PC-3 (cell line): ENCODE results near the gene SLC12A8. TPM values are rescaled to one million over a fixed set of nuclear protein-coding genes. Genes with fewer than 3 reads are reported as not detected.

Source experiments
- ATAC-seq: fragments of 200-7000 bp; cut with Tn5 transposase; 2 replicates; pipeline ENCODE4 v1.9.1; 2020; ENCODE audit warnings: mild to moderate bottlenecking, moderate library complexity
- BruUV-seq: library from RNA; stranded (reverse); fragments of 400-500 nt; replicated peaks from 2 replicates; lab custom pipeline; 2021; lab: Mats Ljungman, UMichigan
- CTCF ChIA-PET: fragments of 300-600 bp; sonication (Branson Sonifier 250); formaldehyde crosslinking; loops from one replicate; lab custom pipeline; 2022; ENCODE audit warnings: antibody characterized with exemption; lab: Charles Lee
- POLR2A ChIA-PET: fragments of 300-600 bp; sonication (Branson Sonifier 250); formaldehyde crosslinking; loops from one replicate; lab custom pipeline; 2022; ENCODE audit warnings: antibody characterized with exemption; ENCODE audit not compliant: unreplicated experiment; lab: Charles Lee
- DNase-seq: peaks from one replicate; pipeline ENCODE4 v3.0.0-alpha.2; 2015
- H2AFZ ChIP-seq: fragments of 300-600 bp; sonication (generic); 2 replicates; pipeline ENCODE4 v1.6.0; 2016; ENCODE audit warnings: antibody characterized with exemption, low read length
- H3F3A ChIP-seq: fragments of 300-600 bp; sonication (generic); one replicate; pipeline ENCODE4 v1.6.0; 2017; ENCODE audit warnings: antibody characterized with exemption, low read length, control low read depth, mild to moderate bottlenecking; ENCODE audit not compliant: unreplicated experiment
- H3K27ac ChIP-seq: fragments of 300-600 bp; sonication (generic); 2 replicates; pipeline ENCODE4 v1.5.1; 2016; ENCODE audit warnings: mild to moderate bottlenecking, low read length
- H3K27me3 ChIP-seq: fragments of 300-600 bp; sonication (generic); 2 replicates; pipeline ENCODE4 v1.6.1; 2016; ENCODE audit warnings: low read length, mixed read lengths
- H3K36me3 ChIP-seq: fragments of 300-600 bp; sonication (generic); 2 replicates; pipeline ENCODE4 v1.6.1; 2016; ENCODE audit warnings: low read depth, mixed run types, low read length, mixed read lengths
- H3K4me1 ChIP-seq: fragments of 300-600 bp; sonication (generic); 2 replicates; pipeline ENCODE4 v1.5.1; 2016; ENCODE audit warnings: low read length; ENCODE audit not compliant: insufficient read depth
- H3K4me2 ChIP-seq: fragments of 300-600 bp; sonication (generic); 2 replicates; pipeline ENCODE4 v1.6.0; 2016; ENCODE audit warnings: low read length
- H3K4me3 ChIP-seq: fragments of 300-600 bp; sonication (generic); 2 replicates; pipeline ENCODE4 v1.5.1; 2016; ENCODE audit warnings: mild to moderate bottlenecking, low read length, mixed read lengths
- H3K79me2 ChIP-seq: fragments of 300-600 bp; sonication (generic); 2 replicates; pipeline ENCODE4 v1.6.1; 2017; ENCODE audit warnings: low read length, mixed read lengths
- H3K9ac ChIP-seq: fragments of 300-600 bp; sonication (generic); 2 replicates; pipeline ENCODE4 v1.6.0; 2016; ENCODE audit warnings: mild to moderate bottlenecking, low read length
- H3K9me2 ChIP-seq: fragments of 300-600 bp; sonication (generic); replicated peaks from 2 replicates; pipeline ENCODE4 v1.6.1; 2016; ENCODE audit warnings: mixed run types, low read length, mixed read lengths
- H3K9me3 ChIP-seq: fragments of 300-600 bp; sonication (generic); 2 replicates; pipeline ENCODE4 v1.6.1; 2016; ENCODE audit warnings: low read length, mixed read lengths
- H4K20me1 ChIP-seq: fragments of 300-600 bp; sonication (generic); 2 replicates; pipeline ENCODE4 v1.6.1; 2016; ENCODE audit warnings: low read length, mixed read lengths
- EZH2 ChIP-seq: fragments of 300-600 bp; sonication (generic); IDR thresholded peaks from one replicate; pipeline ENCODE4 v1.6.1; 2017; ENCODE audit warnings: antibody characterized with exemption, mild to moderate bottlenecking, low read length; ENCODE audit not compliant: unreplicated experiment
- EZH2phosphoT487 ChIP-seq: fragments of 300-600 bp; sonication (generic); IDR thresholded peaks from 2 replicates; pipeline ENCODE4 v1.6.1; 2018; ENCODE audit warnings: mild to moderate bottlenecking, antibody characterized with exemption, low read length, borderline replicate concordance
- intact Hi-C: fragments of 100-400 bp; cut with micrococcal nuclease; formaldehyde crosslinking; loops from 2 replicates; pipeline ENCODE4 v1.9.0; 2023
- total RNA-seq: library from RNA; depleted of rRNA; stranded (reverse); fragments of >200 nt; gene quantifications from 2 replicates; pipeline ENCODE4 v1.2.3, GENCODE V29; 2014
- TF ChIP-seq, protein P1 (sequence below): fragments of 300-600 bp; sonication (generic); conservative IDR thresholded peaks from 2 replicates; pipeline ENCODE4 v1.5.1; 2017; ENCODE audit warnings: antibody characterized with exemption, low read depth, mild to moderate bottlenecking, low read length

The SLC12A8 gene
- total RNA-seq, 1 experiment from 2014 or later, result 11.0 TPM

DNA sequence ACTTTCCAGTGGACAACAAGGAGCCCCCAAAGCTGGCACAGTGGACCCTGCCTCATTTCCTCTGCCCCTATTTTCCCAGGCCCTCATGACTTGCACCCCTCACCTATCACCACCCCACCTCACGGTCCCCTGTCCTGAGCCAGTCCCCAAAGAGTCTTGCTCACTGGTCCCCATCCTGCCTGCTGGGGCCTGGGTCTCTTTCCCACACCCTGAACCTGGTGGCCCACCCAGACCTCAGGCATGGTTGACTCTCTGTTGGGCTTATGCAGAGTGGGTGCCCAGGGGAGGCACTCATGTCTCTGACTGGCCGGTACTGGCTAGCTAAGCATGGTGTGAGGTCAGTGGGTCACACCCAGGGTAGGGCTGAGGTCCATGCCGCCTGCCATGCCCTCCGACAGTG, 73.2 kb downstream of the SLC12A8 start:
- H3K27ac ChIP-seq, result no peak overlapping the region
- ChIA-PET POLR2A (no interaction called here), CTCF (no interaction called here)
- H3K4me2 ChIP-seq, result no peak overlapping the region
- peaks cover 6% of the 10 kb centered on the region; the same call in 1 of the 2 replicates for H3K4me1 ChIP-seq
- intact Hi-C loops, result no loop called here
- no peaks in the 10 kb centered on the region for H3K79me2 ChIP-seq
- no peaks in the 10 kb centered on the region for H4K20me1 ChIP-seq
- no peaks in the 10 kb centered on the region for H3F3A ChIP-seq
- TF ChIP-seq, protein P1, sequence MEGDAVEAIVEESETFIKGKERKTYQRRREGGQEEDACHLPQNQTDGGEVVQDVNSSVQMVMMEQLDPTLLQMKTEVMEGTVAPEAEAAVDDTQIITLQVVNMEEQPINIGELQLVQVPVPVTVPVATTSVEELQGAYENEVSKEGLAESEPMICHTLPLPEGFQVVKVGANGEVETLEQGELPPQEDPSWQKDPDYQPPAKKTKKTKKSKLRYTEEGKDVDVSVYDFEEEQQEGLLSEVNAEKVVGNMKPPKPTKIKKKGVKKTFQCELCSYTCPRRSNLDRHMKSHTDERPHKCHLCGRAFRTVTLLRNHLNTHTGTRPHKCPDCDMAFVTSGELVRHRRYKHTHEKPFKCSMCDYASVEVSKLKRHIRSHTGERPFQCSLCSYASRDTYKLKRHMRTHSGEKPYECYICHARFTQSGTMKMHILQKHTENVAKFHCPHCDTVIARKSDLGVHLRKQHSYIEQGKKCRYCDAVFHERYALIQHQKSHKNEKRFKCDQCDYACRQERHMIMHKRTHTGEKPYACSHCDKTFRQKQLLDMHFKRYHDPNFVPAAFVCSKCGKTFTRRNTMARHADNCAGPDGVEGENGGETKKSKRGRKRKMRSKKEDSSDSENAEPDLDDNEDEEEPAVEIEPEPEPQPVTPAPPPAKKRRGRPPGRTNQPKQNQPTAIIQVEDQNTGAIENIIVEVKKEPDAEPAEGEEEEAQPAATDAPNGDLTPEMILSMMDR, result no peak
- no peak for TF ChIP-seq EZH2phosphoT487
- no peak for TF ChIP-seq EZH2
- ATAC-seq, result no peak
- H2AFZ ChIP-seq, result no peak overlapping the region
- H3K9me3 ChIP-seq, result no peaks in the 10 kb centered on the region
- no peaks in the 10 kb centered on the region for H3K27me3 ChIP-seq
- no peak overlapping the region for H3K9ac ChIP-seq
- no peak overlapping the region for H3K4me3 ChIP-seq
- no peak for DNase-seq
- H3K36me3 ChIP-seq, result no peaks in the 10 kb centered on the region
- BruUV-seq, result no TSS peak
- no peaks in the 10 kb centered on the region for H3K9me2 ChIP-seq

GRCh38 chr3:125137358-125138033, 75.1 kb downstream of the SLC12A8 start:
- H3K9me3 ChIP-seq, result no peaks in the 10 kb centered on the region
- ChIA-PET CTCF (no interaction called here), POLR2A (no interaction called here)
- no peaks in the 10 kb centered on the region for H3K9me2 ChIP-seq
- H3K4me3 ChIP-seq, result no peak overlapping the region
- no peaks in the 10 kb centered on the region for H3K36me3 ChIP-seq
- DNase-seq (peak; percentile 22), ATAC-seq (no peak)
- no TSS peak for BruUV-seq
- no peaks in the 10 kb centered on the region for H3K27me3 ChIP-seq
- H3K27ac ChIP-seq, result no peak overlapping the region
- H4K20me1 ChIP-seq, result no peaks in the 10 kb centered on the region
- no peak overlapping the region for H3K4me2 ChIP-seq
- TF ChIP-seq, protein P1, result no peak
- TF ChIP-seq EZH2phosphoT487, result no peak
- no peak for TF ChIP-seq EZH2
- intact Hi-C loops, result no loop called here
- no peak overlapping the region for H2AFZ ChIP-seq
- no peaks in the 10 kb centered on the region for H3K79me2 ChIP-seq
- no peak overlapping the region for H3K9ac ChIP-seq
- no peaks in the 10 kb centered on the region for H3F3A ChIP-seq
- peaks cover 6% of the 10 kb centered on the region; the same call in 1 of the 2 replicates for H3K4me1 ChIP-seq

DNA sequence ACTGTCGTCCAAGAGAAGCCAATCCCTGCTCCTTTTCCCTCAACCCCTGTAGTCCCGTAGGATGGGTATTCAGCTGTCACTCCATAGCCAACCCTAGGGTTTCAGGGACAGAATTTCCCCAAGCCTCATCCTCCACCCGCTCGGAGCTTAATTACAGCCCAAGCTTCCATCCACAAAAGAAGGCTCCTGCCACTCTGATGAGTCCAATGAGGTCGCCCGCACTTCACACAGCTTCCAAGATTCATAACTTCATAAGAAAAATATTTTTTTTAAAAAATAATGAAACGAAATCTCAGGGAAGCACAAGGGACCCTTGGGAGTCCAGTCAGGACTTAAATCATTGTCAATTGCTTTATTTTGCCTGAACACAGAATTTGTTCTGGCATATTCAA, 75.6 kb downstream of the SLC12A8 start:
- Histone ChIP-seq H3K4me2 (no peak overlapping the region), H3K9me3 (no peaks in the 10 kb centered on the region), H3K79me2 (no peaks in the 10 kb centered on the region), H3F3A (no peaks in the 10 kb centered on the region), H3K9ac (no peak overlapping the region), H3K4me3 (no peak overlapping the region), H3K27me3 (no peaks in the 10 kb centered on the region), H3K27ac (no peak overlapping the region), H4K20me1 (no peaks in the 10 kb centered on the region), H3K9me2 (no peaks in the 10 kb centered on the region), H2AFZ (no peak overlapping the region), H3K36me3 (no peaks in the 10 kb centered on the region), H3K4me1 (peaks cover 6% of the 10 kb centered on the region; the same call in 1 of the 2 replicates)
- ChIA-PET CTCF (no interaction called here), POLR2A (no interaction called here)
- BruUV-seq, result no TSS peak
- intact Hi-C loops, result no loop called here
- TF ChIP-seq EZH2phosphoT487, result no peak
- TF ChIP-seq, protein P1, result no peak
- DNase-seq, result no peak
- ATAC-seq, result no peak
